Mucosa of descending colon (tissue), 3 donors: ENCODE measurements around the gene NUDT8. TPM values are rescaled to one million over a fixed set of nuclear protein-coding genes. Genes with fewer than 3 reads are reported as not detected.
"Not testable (repeated sequence)": the region's sequence is repeated elsewhere in the genome, so short reads cannot be mapped to it uniquely, and the experiment has no call there.

Source experiments
- ATAC-seq: fragments of 200-7000 bp; cut with Tn5 transposase; one replicate; pipeline ENCODE4 v1.9.1; 2020; ENCODE audit warnings: mild to moderate bottlenecking, moderate library complexity
- DNase-seq, 3 donors: peaks; one replicate each; pipeline ENCODE4 v3.0.0-alpha.2; 2020
- H3K36me3 ChIP-seq: fragments of 200-600 bp; one replicate; pipeline ENCODE4 v1.8.0; 2021; ENCODE audit warnings: low read depth, mild to moderate bottlenecking
- H3K4me1 ChIP-seq: fragments of 200-600 bp; one replicate; pipeline ENCODE4 v1.8.0; 2021; ENCODE audit warnings: low read depth, mild to moderate bottlenecking
- H3K4me3 ChIP-seq: fragments of 200-600 bp; one replicate; pipeline ENCODE4 v1.8.0; 2021; ENCODE audit warnings: mild to moderate bottlenecking
- H3K9me3 ChIP-seq: fragments of 200-600 bp; one replicate; pipeline ENCODE4 v1.8.0; 2021; ENCODE audit warnings: mild to moderate bottlenecking
- intact Hi-C, 2 donors: fragments of 100-400 bp; cut with DNase I in 1 of 2; cut with micrococcal nuclease in 1 of 2; formaldehyde crosslinking; loops; one replicate each; pipeline versions ENCODE4 v1.11.0 to v1.11.1; 2022; cut with DNase I, micrococcal nuclease
- total RNA-seq, 3 donors: library from RNA; stranded (reverse); fragmentation: NEBNext Ultra II Directional in 2 of 3; extraction: Animal tissue kit (Norgen Biotek cat#: 25700) in 2 of 3; gene quantifications; one replicate each; pipeline versions ENCODE4 v1.2.1 to v1.2.4, GENCODE V29; 2021 to 2023
- TF ChIP-seq, protein P1 (sequence below): fragments of 200-600 bp; IDR thresholded peaks from one replicate; pipeline ENCODE4 v1.8.0; 2022; ENCODE audit warnings: antibody characterized with exemption, mild to moderate bottlenecking
- donor health status: DM: no; HTN: no; CAD: no; lungs with moderate emphysema.
- donor health status: DM: no; HTN: no; CAD: no.
- donor health status: DM: no; HTN: yes; CAD: no.

The NUDT8 gene
- total RNA-seq, 3 donors from 2014 or later, result 17.3 to 34.6 (median 23.1) TPM

- H3K4me1 ChIP-seq, H3K9me3 ChIP-seq, H3K36me3 ChIP-seq, H3K4me3 ChIP-seq, DNase-seq, ATAC-seq, intact Hi-C loops: not testable (repeated sequence)
Observed at GRCh38 chr11:67619683-67620618, 9.8 kb downstream of the NUDT8 start.

- H3K4me1 ChIP-seq, H3K4me3 ChIP-seq, ATAC-seq, intact Hi-C loops, DNase-seq, H3K36me3 ChIP-seq, H3K9me3 ChIP-seq: not testable (repeated sequence)
Observed at GRCh38 chr11:67618901-67619659, 10.7 kb downstream of the NUDT8 start.

GRCh38 chr11:67617243-67617953 lies 12.3 kb downstream of the NUDT8 start:
- no peak for ATAC-seq
- Histone ChIP-seq H3K4me1 (peaks cover 5% of the 10 kb centered on the region), H3K36me3 (no peaks in the 10 kb centered on the region), H3K9me3 (no peaks in the 10 kb centered on the region), H3K4me3 (no peak overlapping the region)
- TF ChIP-seq, protein P1, sequence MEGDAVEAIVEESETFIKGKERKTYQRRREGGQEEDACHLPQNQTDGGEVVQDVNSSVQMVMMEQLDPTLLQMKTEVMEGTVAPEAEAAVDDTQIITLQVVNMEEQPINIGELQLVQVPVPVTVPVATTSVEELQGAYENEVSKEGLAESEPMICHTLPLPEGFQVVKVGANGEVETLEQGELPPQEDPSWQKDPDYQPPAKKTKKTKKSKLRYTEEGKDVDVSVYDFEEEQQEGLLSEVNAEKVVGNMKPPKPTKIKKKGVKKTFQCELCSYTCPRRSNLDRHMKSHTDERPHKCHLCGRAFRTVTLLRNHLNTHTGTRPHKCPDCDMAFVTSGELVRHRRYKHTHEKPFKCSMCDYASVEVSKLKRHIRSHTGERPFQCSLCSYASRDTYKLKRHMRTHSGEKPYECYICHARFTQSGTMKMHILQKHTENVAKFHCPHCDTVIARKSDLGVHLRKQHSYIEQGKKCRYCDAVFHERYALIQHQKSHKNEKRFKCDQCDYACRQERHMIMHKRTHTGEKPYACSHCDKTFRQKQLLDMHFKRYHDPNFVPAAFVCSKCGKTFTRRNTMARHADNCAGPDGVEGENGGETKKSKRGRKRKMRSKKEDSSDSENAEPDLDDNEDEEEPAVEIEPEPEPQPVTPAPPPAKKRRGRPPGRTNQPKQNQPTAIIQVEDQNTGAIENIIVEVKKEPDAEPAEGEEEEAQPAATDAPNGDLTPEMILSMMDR, result no peak
- intact Hi-C loops, result no loop called here
- DNase-seq, result no peak

DNA sequence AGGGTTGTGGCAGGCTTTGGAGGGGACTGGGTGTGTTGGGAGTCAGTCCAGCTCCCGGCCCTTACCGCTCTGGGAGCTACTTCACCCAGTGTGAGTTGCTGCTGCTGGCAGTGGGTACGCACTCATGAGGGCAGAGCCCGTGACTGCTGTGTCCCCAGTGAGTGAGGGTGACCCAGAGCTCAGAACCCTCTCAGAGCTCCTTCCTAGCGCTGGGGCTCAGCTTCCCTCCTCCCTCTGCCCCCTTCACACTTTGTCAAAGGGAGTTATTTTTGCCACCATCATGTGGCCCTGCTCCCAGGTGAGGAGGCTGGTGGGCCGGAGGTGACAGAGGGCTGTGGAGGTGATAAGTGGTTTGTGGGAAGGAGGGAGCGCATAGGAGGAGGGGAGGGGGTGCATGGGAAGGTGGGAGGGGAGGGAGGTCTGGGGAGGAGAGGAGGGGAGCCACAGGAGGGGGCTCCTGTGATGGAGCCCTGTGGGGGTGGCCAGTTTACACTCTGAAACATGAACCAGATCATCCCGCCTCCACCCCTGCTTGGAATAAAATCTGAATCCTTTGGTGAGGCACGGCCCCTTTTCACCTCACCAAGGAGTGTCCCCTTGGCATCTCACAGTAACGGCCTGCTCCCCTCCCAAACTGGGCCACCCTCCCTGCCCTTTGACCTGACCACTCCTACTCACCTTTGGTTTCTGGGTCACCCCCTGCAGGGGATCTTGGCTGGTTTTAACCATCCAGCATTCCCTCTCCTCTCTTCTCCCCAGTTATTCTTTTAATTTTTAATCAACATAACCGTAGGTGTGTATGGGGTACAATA lies 13.1 kb downstream of the NUDT8 start:
- H3K9me3 ChIP-seq, result no peaks in the 10 kb centered on the region
- ATAC-seq, result no peak
- no peak for DNase-seq
- no peak overlapping the region for H3K4me3 ChIP-seq
- peaks cover 5% of the 10 kb centered on the region for H3K4me1 ChIP-seq
- peaks cover 4% of the 10 kb centered on the region for H3K36me3 ChIP-seq
- TF ChIP-seq, protein P1, result no peak
- intact Hi-C loops, result no loop called here

- ATAC-seq, result peak; percentile 1
- no peaks in the 10 kb centered on the region for H3K9me3 ChIP-seq
- H3K4me1 ChIP-seq, result peaks cover 5% of the 10 kb centered on the region
- no peak overlapping the region for H3K4me3 ChIP-seq
- intact Hi-C loops, result no loop called here
- TF ChIP-seq, protein P1, result no peak
- peaks cover 4% of the 10 kb centered on the region for H3K36me3 ChIP-seq
- DNase-seq, result peak in 2 of 3 donors; percentile 34 to 51
Observed at GRCh38 chr11:67615728-67616430, 13.9 kb downstream of the NUDT8 start.
